Stimulated activated CD8-positive, alpha-beta memory T cell treated with anti-CD3 and anti-CD28 coated beads, Interleukin-15, amount 100 ng/mL, for 48 hours (primary cell): ENCODE data around the gene ID2.

Experiments
- DNase-seq, 2 donors: peaks; one replicate each; pipeline ENCODE4 v3.0.0-alpha.2; 2020; ENCODE audit warnings: low read depth in 2 of 2

The ID2 gene

GRCh38 chr2:8648441-8649213 lies 33.2 kb upstream of the ID2 start:
- DNase-seq: no peak

- no peak for DNase-seq
Measured at GRCh38 chr2:8649718-8650117, 32.1 kb upstream of the ID2 start.

GRCh38 chr2:8650256-8650655 lies 31.6 kb upstream of the ID2 start:
- DNase-seq: no peak

- no peak for DNase-seq
Measured at GRCh38 chr2:8652774-8653426, 29.0 kb upstream of the ID2 start.

GRCh38 chr2:8653485-8653884 lies 28.4 kb upstream of the ID2 start:
- no peak for DNase-seq

GRCh38 chr2:8654041-8654440 lies 27.8 kb upstream of the ID2 start:
- no peak for DNase-seq

- no peak for DNase-seq
Measured at GRCh38 chr2:8654483-8654882, 27.4 kb upstream of the ID2 start.

GRCh38 chr2:8656160-8656641 lies 25.7 kb upstream of the ID2 start:
- no peak for DNase-seq

- no peak for DNase-seq
Measured at GRCh38 chr2:8656811-8657210, 25.0 kb upstream of the ID2 start.

- no peak for DNase-seq
Measured at GRCh38 chr2:8657423-8658062, 24.3 kb upstream of the ID2 start.

GRCh38 chr2:8658064-8658862 lies 23.6 kb upstream of the ID2 start:
- DNase-seq: no peak

- DNase-seq: no peak
Measured at GRCh38 chr2:8659092-8659734, 22.6 kb upstream of the ID2 start.

- no peak for DNase-seq
Measured at GRCh38 chr2:8659735-8660492, 21.9 kb upstream of the ID2 start.

GRCh38 chr2:8661235-8661634 lies 20.6 kb upstream of the ID2 start:
- no peak for DNase-seq

GRCh38 chr2:8661736-8662135 lies 20.1 kb upstream of the ID2 start:
- DNase-seq: no peak

- no peak for DNase-seq
Measured at GRCh38 chr2:8662239-8662879, 19.5 kb upstream of the ID2 start.

- DNase-seq: no peak
Measured at GRCh38 chr2:8663997-8664396, 17.9 kb upstream of the ID2 start.

- DNase-seq: no peak
Measured at GRCh38 chr2:8666581-8666980, 15.3 kb upstream of the ID2 start.

GRCh38 chr2:8667896-8668512 lies 13.9 kb upstream of the ID2 start:
- DNase-seq: no peak
